ENCODE data around the gene NVL.
"Not testable (repeated sequence)": the region's sequence is repeated elsewhere in the genome, so short reads cannot be mapped to it uniquely, and the experiment has no call there.

The NVL gene

GRCh38 chr1:224333939-224334786 is 4.2 kb upstream of the NVL start:
- DNase-seq, result no peak

DNA sequence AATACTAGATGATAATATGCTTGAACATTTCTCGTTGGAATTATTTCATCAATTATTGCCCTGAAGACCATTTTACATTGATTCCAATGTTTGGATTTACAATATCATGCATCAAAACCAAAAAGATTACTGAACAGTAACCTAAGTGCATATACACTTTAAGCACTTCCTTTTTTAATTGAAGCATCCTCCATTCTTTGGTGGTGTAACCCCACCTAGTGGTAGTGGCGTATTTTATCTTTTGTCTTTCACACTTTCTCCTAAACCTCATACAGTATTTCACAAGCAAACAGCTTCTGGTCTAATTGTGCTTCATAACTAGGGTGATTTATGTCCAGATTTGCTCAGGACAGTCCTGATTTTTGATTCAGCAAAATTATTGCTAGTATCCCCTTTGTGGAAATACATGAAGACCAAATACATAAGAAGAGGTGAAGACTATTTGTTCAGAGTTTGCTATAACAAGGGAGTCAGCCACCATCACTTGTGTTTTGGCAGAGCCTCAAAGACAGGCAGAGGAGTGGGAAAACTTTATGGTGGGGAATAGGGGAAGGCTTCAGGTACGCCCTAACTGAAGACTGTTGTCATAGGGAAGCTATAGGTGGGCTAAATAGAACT is 3.4 kb upstream of the NVL start:
- DNase-seq, result peak; percentile 67 to 83

GRCh38 chr1:224331824-224332223 is 1.9 kb upstream of the NVL start:
- no peak for DNase-seq

GRCh38 chr1:224331326-224331725 is 1.4 kb upstream of the NVL start:
- DNase-seq, result no peak

GRCh38 chr1:224329484-224329841 is 509 bp downstream of the NVL start:
- no peak for DNase-seq

- DNase-seq, result no peak
These were observed 1.3 kb downstream of the NVL start for GRCh38 chr1:224328644-224329043.

GRCh38 chr1:224325959-224326358 is 4.0 kb downstream of the NVL start:
- DNase-seq, result no peak

GRCh38 chr1:224321706-224322105 is 8.3 kb downstream of the NVL start:
- DNase-seq, result no peak

- DNase-seq, result peak; percentile 21 to 53
These were observed 12.5 kb downstream of the NVL start for GRCh38 chr1:224317383-224318045.

DNA sequence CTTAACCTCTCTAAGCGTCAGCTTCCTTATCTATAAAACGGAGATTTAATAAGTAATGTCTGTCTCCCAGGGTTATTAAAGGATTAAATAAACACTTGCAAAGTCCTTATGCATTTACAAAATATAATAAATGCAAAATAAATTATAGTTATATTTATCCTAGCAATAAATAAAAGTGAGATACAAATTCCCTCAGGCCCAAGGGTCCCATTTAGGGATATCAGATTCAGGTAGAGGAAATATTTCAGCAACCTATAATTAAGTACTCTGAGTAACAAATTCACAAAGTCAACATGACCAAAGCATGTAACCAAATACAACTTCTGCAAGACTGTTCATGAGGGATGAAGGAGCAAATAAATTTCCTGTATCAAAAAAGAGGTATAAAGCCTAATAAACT is 17.9 kb downstream of the NVL start:
- no peak for DNase-seq

- not testable (repeated sequence) for DNase-seq
These were observed 18.5 kb downstream of the NVL start for GRCh38 chr1:224311503-224311902.

- DNase-seq, result no peak
These were observed 21.9 kb downstream of the NVL start for GRCh38 chr1:224308064-224308463.

DNA sequence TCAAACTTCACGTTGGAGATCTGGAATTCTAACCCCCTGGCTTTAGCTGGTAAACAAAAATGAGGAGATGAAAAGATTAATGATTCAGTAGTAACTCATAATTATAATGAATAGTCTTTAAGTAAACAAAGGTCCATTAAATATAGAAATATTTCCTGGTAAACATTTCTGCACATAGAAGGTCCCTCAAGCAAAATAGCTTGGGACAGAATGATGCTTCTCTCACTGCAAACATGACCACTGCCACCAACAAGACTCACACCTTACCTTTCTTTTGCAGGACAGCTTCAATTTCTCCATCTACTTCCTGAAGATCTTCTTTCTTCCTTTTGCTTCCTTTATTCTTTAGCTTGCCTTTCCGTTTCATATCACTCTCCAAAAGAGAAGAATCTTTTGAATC is 25.2 kb downstream of the NVL start:
- DNase-seq, result no peak

- no peak for DNase-seq
These were observed 27.0 kb downstream of the NVL start for GRCh38 chr1:224302947-224303346.

DNA sequence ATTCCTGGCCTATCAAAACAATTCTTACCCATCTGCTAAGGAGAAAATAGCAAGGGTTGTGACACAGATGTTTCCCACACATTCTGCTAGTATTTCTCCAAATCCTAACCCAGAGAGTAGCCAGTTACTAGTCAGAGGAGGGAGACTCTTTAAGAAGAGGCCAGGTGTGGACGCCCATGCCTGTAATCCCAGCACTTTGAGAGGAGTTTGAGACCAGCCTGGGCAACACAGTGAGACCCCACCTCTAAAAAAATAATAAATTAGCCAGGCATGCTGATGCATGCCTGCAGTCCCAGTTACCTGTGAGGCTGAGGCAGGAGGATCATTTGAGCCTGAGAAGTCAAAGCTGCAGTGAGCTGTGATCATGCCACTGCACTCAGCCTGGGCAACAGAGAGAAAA is 28.6 kb downstream of the NVL start:
- no peak for DNase-seq

DNA sequence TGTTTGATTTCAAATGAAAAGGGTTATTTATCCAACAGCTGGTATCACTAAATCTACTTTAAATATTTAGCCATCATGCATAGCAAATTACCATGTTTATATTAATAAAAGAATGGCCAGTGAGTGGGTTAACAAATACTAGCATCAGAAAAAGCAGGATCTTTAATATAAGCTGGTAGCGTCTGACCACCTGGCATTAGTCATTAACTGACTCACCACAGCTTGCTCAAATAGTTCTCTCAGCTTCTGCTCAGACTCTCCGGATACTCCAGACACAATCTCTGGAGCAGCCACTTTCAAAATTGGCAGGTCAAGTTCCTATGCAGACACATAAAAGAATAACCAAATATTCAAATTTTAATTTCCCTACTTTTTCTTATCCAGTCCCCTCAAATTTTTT is 29.6 kb downstream of the NVL start:
- DNase-seq, result no peak

- no peak for DNase-seq
These were observed 31.3 kb downstream of the NVL start for GRCh38 chr1:224298346-224299330.

DNA sequence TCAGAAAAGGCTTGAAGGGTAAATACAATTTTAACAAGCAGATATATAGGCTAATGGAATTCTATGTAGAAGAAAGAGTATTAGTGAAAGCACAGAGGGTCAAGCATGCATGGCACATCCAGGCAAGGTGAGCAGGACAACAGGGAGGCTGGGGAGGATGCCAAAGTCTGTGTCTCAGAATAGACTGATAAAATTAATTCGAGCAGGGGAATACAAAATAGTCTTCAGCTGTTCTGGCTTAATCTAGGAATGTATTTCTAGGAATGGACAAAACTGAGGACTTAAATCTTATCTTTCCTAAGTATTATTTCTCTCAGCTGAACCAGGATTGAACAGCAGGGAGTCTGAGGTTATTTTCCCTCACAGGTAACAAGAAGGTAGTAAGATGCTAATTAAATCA is 35.2 kb downstream of the NVL start:
- no peak for DNase-seq

DNA sequence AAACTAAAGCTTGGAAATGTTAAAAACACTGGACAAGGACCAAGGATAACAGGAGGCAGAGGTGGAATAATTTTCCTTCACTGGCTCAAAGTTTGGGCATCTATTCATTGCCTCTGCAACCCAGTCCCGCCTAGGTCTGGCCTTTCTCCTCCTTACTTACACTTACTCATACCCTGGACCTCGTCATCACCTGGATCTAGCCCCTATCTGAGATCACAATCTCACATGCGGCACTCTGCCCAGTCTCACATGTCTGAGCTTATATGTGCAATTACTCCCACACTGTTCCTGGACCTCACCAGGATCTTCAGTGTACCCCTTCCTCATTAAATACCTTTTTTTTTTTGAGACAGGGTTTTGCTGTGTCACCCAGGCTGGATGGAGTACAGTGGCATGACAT is 37.6 kb downstream of the NVL start:
- DNase-seq, result no peak

DNA sequence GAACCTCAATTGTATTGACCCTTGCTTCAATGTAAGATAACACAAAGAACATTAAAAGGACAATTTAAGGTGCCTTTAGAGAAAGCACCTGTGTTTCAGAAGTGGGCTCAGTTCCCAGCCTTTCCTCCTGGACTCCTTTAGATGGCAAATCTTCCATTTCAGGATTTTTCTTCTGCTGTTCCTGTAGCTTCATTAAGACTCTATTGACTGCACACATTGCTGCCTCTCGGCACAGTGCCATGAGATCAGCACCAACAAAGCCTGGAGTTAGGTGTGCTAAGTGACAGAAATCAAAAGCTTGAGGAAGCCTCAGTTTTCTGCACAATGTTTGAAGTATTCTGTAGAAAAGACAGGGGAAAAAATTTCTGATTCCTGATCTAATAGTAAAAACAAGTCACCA is 40.6 kb downstream of the NVL start:
- no peak for DNase-seq

- peak in 1 of 2 experiments; percentile 16 for DNase-seq
These were observed 42.3 kb downstream of the NVL start for GRCh38 chr1:224287714-224288113.

- no peak for DNase-seq
These were observed 47.8 kb downstream of the NVL start for GRCh38 chr1:224282140-224282539.
